Erythroblast (primary cell): ENCODE results near the gene PRDX1.

Experiments used
- GATA1 ChIP-seq: IDR thresholded peaks from 2 replicates; pipeline ENCODE4 v1.6.1; 2011; ENCODE audit warnings: low read depth, mild to moderate bottlenecking, control low read depth, low read length, moderate library complexity
- POLR2A ChIP-seq: IDR thresholded peaks from 2 replicates; pipeline ENCODE4 v1.6.1; 2011; ENCODE audit warnings: mild to moderate bottlenecking, low read length

DNA sequence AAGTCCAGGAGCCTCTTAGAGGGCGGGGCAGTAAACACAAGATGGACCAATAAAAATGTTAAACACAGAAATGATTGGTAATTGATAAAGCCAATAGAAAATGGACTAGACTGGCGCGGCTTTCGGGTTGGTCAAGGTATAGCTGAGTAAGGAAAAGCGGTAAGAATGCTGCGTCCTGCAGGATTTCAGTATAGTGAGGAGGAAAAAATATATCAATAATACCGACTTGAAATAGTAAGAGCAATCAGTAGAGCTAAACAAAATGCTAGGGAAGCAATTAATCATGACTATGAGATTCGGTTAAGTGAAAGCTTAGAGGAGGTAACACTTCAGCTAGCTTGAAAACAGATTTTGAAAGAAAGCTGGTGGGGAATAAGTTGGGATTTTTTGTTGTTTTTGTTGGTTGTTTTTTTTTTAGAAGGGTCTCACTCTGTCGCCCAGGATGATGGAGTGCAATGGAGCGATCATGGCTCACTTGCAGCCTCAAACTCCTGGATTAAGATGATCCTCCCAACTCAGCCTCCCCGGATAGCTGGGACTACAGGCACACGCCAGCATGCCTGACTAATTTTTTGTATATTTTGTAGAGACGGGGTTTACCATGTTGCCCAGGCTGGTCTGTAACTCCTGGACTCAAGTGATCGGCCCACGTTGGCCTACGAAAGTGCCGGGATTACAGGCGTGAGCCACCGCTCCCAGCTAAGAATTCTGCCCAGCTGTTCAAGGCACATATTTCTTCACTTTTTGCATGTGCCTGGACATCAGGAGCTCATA, 30.0 kb downstream of the PRDX1 start:
- no peak for TF ChIP-seq POLR2A
- TF ChIP-seq GATA1: no peak
